Naive thymus-derived CD4-positive, alpha-beta T cell (primary cell): ENCODE measurements around the gene IPCEF1. TPM values are rescaled to one million over a fixed set of nuclear protein-coding genes. Genes with fewer than 3 reads are reported as not detected.
"Not testable (repeated sequence)": the region's sequence is repeated elsewhere in the genome, so short reads cannot be mapped to it uniquely, and the experiment has no call there.

Source experiments
- ATAC-seq: fragments of 150-1000 bp; cut with Tn5 transposase; 2 replicates; pipeline ENCODE4 v1.10.0; 2021; ENCODE audit warnings: mild to moderate bottlenecking, moderate library complexity
- CTCF ChIA-PET: fragments of 350-600 bp; sonication (Branson Sonifier 250); formaldehyde crosslinking; loops from one replicate; lab custom pipeline; 2021; ENCODE audit warnings: antibody characterized with exemption; lab: Charles Lee
- POLR2A ChIA-PET: fragments of 350-600 bp; sonication (Branson Sonifier 250); formaldehyde crosslinking; loops from one replicate; lab custom pipeline; 2021; ENCODE audit warnings: antibody characterized with exemption, inconsistent platforms; lab: Charles Lee
- DNase-seq, 9 donors: peaks; one replicate each; pipeline versions ENCODE4 v3.0.0 to v3.0.0-alpha.2; 2020 to 2022; ENCODE audit warnings: mixed read lengths in 1 of 9
- H3K27ac ChIP-seq: one replicate; pipeline ENCODE4 v1.7.0; 2013; ENCODE audit warnings: mild to moderate bottlenecking, low read depth, low read length, moderate library complexity
- H3K27me3 ChIP-seq, 2 donors: one replicate each; pipeline ENCODE4 v1.7.0; 2013; ENCODE audit warnings: low read length in 2 of 2, mild to moderate bottlenecking in 2 of 2, moderate library complexity in 2 of 2; ENCODE audit not compliant: control insufficient read depth in 2 of 2, insufficient read depth in 2 of 2
- H3K36me3 ChIP-seq, 3 experiments: 1 replicate in 2 of 3; 2 replicates in 1 of 3; pipeline ENCODE4 v1.7.0; 2013; ENCODE audit warnings: low read length in 3 of 3, mild to moderate bottlenecking in 3 of 3, moderate library complexity in 1 of 3; ENCODE audit not compliant: insufficient read depth in 3 of 3, control insufficient read depth in 2 of 3
- H3K4me1 ChIP-seq, 2 donors: one replicate each; pipeline ENCODE4 v1.7.0; 2013; ENCODE audit warnings: low read length in 2 of 2, mild to moderate bottlenecking in 2 of 2, moderate library complexity in 1 of 2; ENCODE audit not compliant: control insufficient read depth in 2 of 2, insufficient read depth in 2 of 2
- H3K4me3 ChIP-seq: 2 replicates; pipeline ENCODE4 v1.7.0; 2013; ENCODE audit warnings: mild to moderate bottlenecking, low read length
- H3K9me3 ChIP-seq, 3 experiments: 1 replicate in 2 of 3; 2 replicates in 1 of 3; pipeline ENCODE4 v1.7.0; 2013; ENCODE audit warnings: low read length in 3 of 3; ENCODE audit not compliant: control insufficient read depth in 2 of 3
- H3K27ac Mint-ChIP-seq, 9 donors: one replicate each; pipeline ENCODE4 v1.8.0; 2020 to 2022; ENCODE audit warnings: mixed read lengths in 9 of 9, mild to moderate bottlenecking in 8 of 9, moderate library complexity in 5 of 9, inconsistent platforms in 2 of 9
- H3K27me3 Mint-ChIP-seq, 5 donors: one replicate each; pipeline ENCODE4 v1.8.0; 2021 to 2022; ENCODE audit warnings: mixed read lengths in 5 of 5, mild to moderate bottlenecking in 1 of 5
- H3K36me3 Mint-ChIP-seq, 5 donors: one replicate each; pipeline ENCODE4 v1.8.0; 2020 to 2022; ENCODE audit warnings: mixed read lengths in 5 of 5, mild to moderate bottlenecking in 3 of 5, inconsistent platforms in 1 of 5
- H3K4me1 Mint-ChIP-seq, 7 donors: one replicate each; pipeline ENCODE4 v1.8.0; 2020 to 2022; ENCODE audit warnings: mixed read lengths in 7 of 7, mild to moderate bottlenecking in 3 of 7, inconsistent platforms in 1 of 7
- H3K4me3 Mint-ChIP-seq, 10 donors: one replicate each; pipeline ENCODE4 v1.8.0; 2020 to 2022; ENCODE audit warnings: mild to moderate bottlenecking in 10 of 10, mixed read lengths in 10 of 10, moderate library complexity in 6 of 10, inconsistent platforms in 2 of 10
- H3K9me3 Mint-ChIP-seq, 11 donors: one replicate each; pipeline ENCODE4 v1.8.0; 2020 to 2022; ENCODE audit warnings: mixed read lengths in 11 of 11, mild to moderate bottlenecking in 4 of 11, inconsistent platforms in 1 of 11, moderate library complexity in 1 of 11
- intact Hi-C, 2 donors: fragments of 100-400 bp; cut with micrococcal nuclease; formaldehyde crosslinking; loops; one replicate each; pipeline ENCODE4 v1.15.1; 2023
- polyA plus RNA-seq, 2 donors: library from polyadenylated mRNA; unstranded; fragments of 300-500 nt; fragmentation: Illumina TruSeq; gene quantifications; one replicate each; pipeline ENCODE4 v1.2.3, GENCODE V29; 2021
- total RNA-seq, 6 experiments: library from RNA in 5 of 6; stranded (reverse) in 5 of 6; gene quantifications; 1 replicate in 5 of 6; 2 replicates in 1 of 6; pipeline ENCODE4 v1.2.3 and lab custom pipeline; 2021 to 2026

IPCEF1 gene
- total and polyA plus RNA-seq, 7 experiments from 2014 or later: 12.0 to 122 (median 99.7) TPM

DNA sequence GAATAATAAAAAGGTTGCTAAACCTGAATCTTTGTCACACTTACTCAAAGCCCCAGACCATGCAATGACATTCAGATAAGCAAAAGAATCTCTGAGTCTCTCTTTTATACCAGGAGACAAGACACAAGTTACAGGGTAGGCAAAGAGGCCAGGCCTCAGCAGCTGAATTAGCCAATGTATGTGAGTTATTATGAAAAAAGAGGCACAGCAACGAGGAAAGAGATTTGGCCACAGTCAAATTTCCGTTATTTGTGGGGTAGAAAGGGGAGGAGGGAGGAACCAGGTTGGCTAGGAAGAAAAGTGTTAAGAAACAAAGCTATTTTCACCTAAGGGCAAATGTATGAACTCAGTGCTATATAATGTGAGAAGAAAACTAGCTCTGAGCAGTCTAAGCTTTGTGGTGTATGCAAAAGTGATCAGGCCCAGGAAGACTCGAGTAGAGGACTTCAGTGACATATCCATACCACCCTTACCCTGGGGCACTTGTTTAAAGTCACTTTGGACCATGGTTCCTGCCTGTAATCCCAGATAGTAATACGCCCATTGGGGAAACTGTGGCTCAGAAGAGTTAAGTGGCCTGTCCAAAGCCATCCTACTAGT, 19.1 kb downstream of the IPCEF1 start:
- intact Hi-C loops: no loop called here
- no peak overlapping the region for H3K4me3 ChIP-seq
- H3K36me3 Mint-ChIP-seq: peaks cover 0 to 3% (median 0%) of the 10 kb centered on the region in 5 donors
- CTCF ChIA-PET: interaction anchor here (0.5 kb wide), 1 partner anchor 505 kb away, joined by 3 read pairs; no protein-coding TSS in a partner anchor
- no peaks in the 10 kb centered on the region for H3K9me3 ChIP-seq
- DNase-seq (no peak), ATAC-seq (no peak)
- H3K36me3 ChIP-seq: no peaks in the 10 kb centered on the region
- no peaks in the 10 kb centered on the region for H3K4me1 Mint-ChIP-seq
- peaks cover 0 to 2% (median 0%) of the 10 kb centered on the region in 11 donors for H3K9me3 Mint-ChIP-seq
- H3K4me3 Mint-ChIP-seq: no peak overlapping the region
- POLR2A ChIA-PET: no interaction called here
- H3K27ac ChIP-seq: no peak overlapping the region
- no peak overlapping the region for H3K27ac Mint-ChIP-seq
- H3K4me1 ChIP-seq: no peaks in the 10 kb centered on the region
- H3K27me3 ChIP-seq: no peaks in the 10 kb centered on the region
- peaks cover 0 to 4% (median 0%) of the 10 kb centered on the region in 5 donors for H3K27me3 Mint-ChIP-seq

DNA sequence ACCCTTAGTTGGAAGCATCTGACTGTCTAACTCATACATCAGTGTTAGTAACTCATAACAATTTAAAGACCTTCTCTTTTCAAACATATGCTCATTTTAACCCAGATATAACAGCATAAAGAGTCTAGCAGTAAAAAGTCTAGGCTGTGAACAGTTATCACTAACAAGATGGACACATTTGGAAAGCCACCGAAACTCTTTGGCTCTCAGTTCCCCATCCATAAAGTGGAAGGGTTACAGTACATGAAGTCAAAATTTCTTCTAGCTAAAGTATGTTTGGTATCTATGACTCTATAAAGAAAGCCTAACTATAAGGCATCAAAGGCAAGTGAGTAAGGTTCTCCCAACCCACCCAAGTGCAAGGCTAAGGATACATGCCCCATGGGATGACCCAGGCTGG, 22.5 kb downstream of the IPCEF1 start:
- H3K27me3 ChIP-seq, H3K4me1 ChIP-seq, H3K4me1 Mint-ChIP-seq, H3K36me3 ChIP-seq, intact Hi-C loops, H3K9me3 Mint-ChIP-seq, H3K27me3 Mint-ChIP-seq, H3K27ac ChIP-seq, H3K36me3 Mint-ChIP-seq, DNase-seq, CTCF ChIA-PET, H3K9me3 ChIP-seq, H3K4me3 Mint-ChIP-seq, H3K4me3 ChIP-seq, POLR2A ChIA-PET, H3K27ac Mint-ChIP-seq, ATAC-seq: not testable (repeated sequence)

GRCh38 chr6:154331750-154332149, 24.9 kb downstream of the IPCEF1 start:
- no peak overlapping the region for H3K4me3 ChIP-seq
- Mint-ChIP-seq H3K36me3 (peaks cover 0 to 3% (median 0%) of the 10 kb centered on the region in 5 donors), H3K9me3 (peaks cover 0 to 7% (median 2%) of the 10 kb centered on the region in 11 donors), H3K27me3 (peaks cover 0 to 4% (median 0%) of the 10 kb centered on the region in 5 donors), H3K4me1 (peaks cover 0 to 5% (median 0%) of the 10 kb centered on the region in 7 donors), H3K27ac (no peak overlapping the region), H3K4me3 (no peak overlapping the region)
- no peaks in the 10 kb centered on the region for H3K36me3 ChIP-seq
- no peak for ATAC-seq
- POLR2A ChIA-PET: no interaction called here
- CTCF ChIA-PET: no interaction called here
- no peaks in the 10 kb centered on the region for H3K9me3 ChIP-seq
- intact Hi-C loops: no loop called here
- no peak for DNase-seq
- no peaks in the 10 kb centered on the region for H3K27me3 ChIP-seq
- H3K4me1 ChIP-seq: no peaks in the 10 kb centered on the region
- H3K27ac ChIP-seq: no peak overlapping the region

GRCh38 chr6:154329350-154330170, 27.0 kb downstream of the IPCEF1 start:
- Mint-ChIP-seq H3K27ac (no peak overlapping the region), H3K27me3 (peaks cover 0 to 2% (median 0%) of the 10 kb centered on the region in 5 donors), H3K4me3 (no peak overlapping the region), H3K36me3 (peaks cover 0 to under 1% (median 0%) of the 10 kb centered on the region in 5 donors), H3K4me1 (peaks cover 0 to 5% (median 0%) of the 10 kb centered on the region in 7 donors), H3K9me3 (peaks cover 0 to 7% (median 1%) of the 10 kb centered on the region in 11 donors)
- ChIA-PET CTCF (no interaction called here), POLR2A (interaction anchor here (0.7 kb wide), 1 partner anchor 459 kb away, joined by 4 read pairs; no protein-coding TSS in a partner anchor)
- H3K4me3 ChIP-seq: no peak overlapping the region
- ATAC-seq (no peak), DNase-seq (no peak)
- no peaks in the 10 kb centered on the region for H3K27me3 ChIP-seq
- H3K27ac ChIP-seq: no peak overlapping the region
- H3K36me3 ChIP-seq: no peaks in the 10 kb centered on the region
- H3K4me1 ChIP-seq: no peaks in the 10 kb centered on the region
- intact Hi-C loops: no loop called here
- H3K9me3 ChIP-seq: no peaks in the 10 kb centered on the region

DNA sequence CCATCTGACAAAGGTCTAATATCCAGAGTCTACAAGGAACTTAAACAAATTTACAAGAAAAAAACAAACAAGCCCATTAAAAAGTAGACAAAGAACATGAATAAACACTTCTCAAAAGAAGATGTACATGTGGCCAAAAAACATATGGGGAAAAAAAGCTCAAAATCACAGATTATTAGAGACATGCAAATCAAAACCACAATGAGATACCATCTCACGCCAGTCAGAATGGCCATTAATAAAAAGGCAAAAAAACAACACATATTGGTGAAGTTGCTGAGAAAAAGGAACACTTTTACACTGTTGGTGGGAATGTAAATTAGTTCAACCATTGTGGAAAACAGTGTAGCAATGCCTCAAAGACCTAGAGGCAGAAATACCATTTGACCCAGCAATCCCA, 29.3 kb downstream of the IPCEF1 start:
- H3K27me3 Mint-ChIP-seq, H3K4me3 Mint-ChIP-seq, H3K4me1 ChIP-seq, H3K9me3 Mint-ChIP-seq, H3K27ac Mint-ChIP-seq, POLR2A ChIA-PET, H3K4me1 Mint-ChIP-seq, intact Hi-C loops, H3K36me3 Mint-ChIP-seq, H3K27me3 ChIP-seq, CTCF ChIA-PET, DNase-seq, H3K4me3 ChIP-seq, H3K27ac ChIP-seq, H3K9me3 ChIP-seq, ATAC-seq, H3K36me3 ChIP-seq: not testable (repeated sequence)

DNA sequence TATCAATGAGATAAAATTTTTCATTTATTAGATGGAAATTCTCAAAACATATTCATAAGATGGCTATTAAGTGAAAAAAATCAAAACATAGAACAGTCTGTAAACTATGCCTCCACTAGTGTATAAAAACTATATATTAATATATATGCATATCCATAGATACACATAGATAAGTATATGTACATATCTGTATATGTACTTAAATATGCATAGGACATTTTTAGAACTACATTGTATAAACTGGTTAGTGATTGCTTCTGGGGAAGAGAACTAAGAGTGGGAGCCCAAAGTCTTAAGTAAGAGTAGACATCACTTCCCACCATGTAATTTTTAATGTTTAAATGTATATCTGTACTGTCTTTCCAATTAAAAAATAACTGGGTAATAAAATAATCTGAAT, 31.5 kb downstream of the IPCEF1 start:
- H3K36me3 Mint-ChIP-seq: no peaks in the 10 kb centered on the region
- H3K9me3 Mint-ChIP-seq: peaks cover 0 to 2% (median 0%) of the 10 kb centered on the region in 11 donors
- H3K27me3 ChIP-seq: no peaks in the 10 kb centered on the region
- ATAC-seq (no peak), DNase-seq (no peak)
- intact Hi-C loops: no loop called here
- H3K4me3 Mint-ChIP-seq: no peak overlapping the region
- no peak overlapping the region for H3K27ac Mint-ChIP-seq
- H3K36me3 ChIP-seq: no peaks in the 10 kb centered on the region
- CTCF ChIA-PET: no interaction called here
- peaks cover 0 to 2% (median 0%) of the 10 kb centered on the region in 5 donors for H3K27me3 Mint-ChIP-seq
- no peaks in the 10 kb centered on the region for H3K4me1 ChIP-seq
- POLR2A ChIA-PET: no interaction called here
- H3K4me1 Mint-ChIP-seq: peaks cover 0 to 5% (median 0%) of the 10 kb centered on the region in 7 donors
- no peak overlapping the region for H3K4me3 ChIP-seq
- no peaks in the 10 kb centered on the region for H3K9me3 ChIP-seq
- no peak overlapping the region for H3K27ac ChIP-seq
